Parathyroid adenoma (tissue), 2 donors: ENCODE data around the gene VSX2.

Source experiments
- H2AFZ ChIP-seq: fragments of 300-600 bp; sonication (generic); one replicate; pipeline ENCODE4 v1.7.0; 2017; ENCODE audit warnings: antibody characterized with exemption, mild to moderate bottlenecking
- H3K27ac ChIP-seq: fragments of 300-600 bp; sonication (generic); one replicate; pipeline ENCODE4 v1.7.0; 2017
- H3K27me3 ChIP-seq: fragments of 300-600 bp; sonication (generic); one replicate; pipeline ENCODE4 v1.7.0; 2017; ENCODE audit warnings: low read length; ENCODE audit not compliant: control insufficient read depth, insufficient read depth
- H3K36me3 ChIP-seq: fragments of 300-600 bp; sonication (generic); one replicate; pipeline ENCODE4 v1.7.0; 2017; ENCODE audit warnings: low read length; ENCODE audit not compliant: control insufficient read depth, insufficient read depth
- H3K4me1 ChIP-seq: fragments of 300-600 bp; sonication (generic); one replicate; pipeline ENCODE4 v1.7.0; 2017; ENCODE audit warnings: control low read depth
- H3K4me2 ChIP-seq: fragments of 300-600 bp; sonication (generic); one replicate; pipeline ENCODE4 v1.7.0; 2017; ENCODE audit warnings: low read length
- H3K4me3 ChIP-seq: fragments of 300-600 bp; sonication (generic); one replicate; pipeline ENCODE4 v1.7.0; 2017; ENCODE audit warnings: low read depth, low read length
- H3K79me2 ChIP-seq: fragments of 300-600 bp; sonication (generic); one replicate; pipeline ENCODE4 v1.7.0; 2017; ENCODE audit warnings: control low read depth
- H3K9ac ChIP-seq: fragments of 300-600 bp; sonication (generic); one replicate; pipeline ENCODE4 v1.7.0; 2017; ENCODE audit warnings: mild to moderate bottlenecking
- H3K9me3 ChIP-seq: fragments of 300-600 bp; sonication (generic); one replicate; pipeline ENCODE4 v1.7.0; 2017; ENCODE audit warnings: low read length; ENCODE audit not compliant: control insufficient read depth
- CTCF ChIP-seq: fragments of 300-600 bp; sonication (generic); IDR thresholded peaks from one replicate; pipeline ENCODE4 v1.7.0; 2017; ENCODE audit warnings: antibody characterized with exemption, mild to moderate bottlenecking
- donor health status: primary hyperparathyroidism.

Gene VSX2

GRCh38 chr14:74309125-74310022, 70.1 kb downstream of the VSX2 start:
- H3K36me3 ChIP-seq = no peaks in the 10 kb centered on the region
- H3K27me3 ChIP-seq = no peaks in the 10 kb centered on the region
- no peaks in the 10 kb centered on the region for H3K79me2 ChIP-seq
- H3K4me2 ChIP-seq = no peak overlapping the region
- H2AFZ ChIP-seq = no peak overlapping the region
- no peak overlapping the region for H3K4me3 ChIP-seq
- no peaks in the 10 kb centered on the region for H3K9me3 ChIP-seq
- no peak for TF ChIP-seq CTCF
- H3K9ac ChIP-seq = no peak overlapping the region
- no peak overlapping the region for H3K27ac ChIP-seq
- no peaks in the 10 kb centered on the region for H3K4me1 ChIP-seq

- no peak overlapping the region for H3K9ac ChIP-seq
- no peak overlapping the region for H3K4me3 ChIP-seq
- no peaks in the 10 kb centered on the region for H3K27me3 ChIP-seq
- H3K79me2 ChIP-seq = no peaks in the 10 kb centered on the region
- no peaks in the 10 kb centered on the region for H3K36me3 ChIP-seq
- no peak overlapping the region for H3K27ac ChIP-seq
- H2AFZ ChIP-seq = no peak overlapping the region
- no peak for TF ChIP-seq CTCF
- no peaks in the 10 kb centered on the region for H3K4me1 ChIP-seq
- H3K4me2 ChIP-seq = no peak overlapping the region
- no peaks in the 10 kb centered on the region for H3K9me3 ChIP-seq
Observed at GRCh38 chr14:74312161-74312560, 72.9 kb downstream of the VSX2 start.
